Activated CD8-positive, alpha-beta T cell treated with anti-CD3 and anti-CD28 coated beads for 36 hours (primary cell): ENCODE results near the gene BCL11B. TPM values are rescaled to one million over a fixed set of nuclear protein-coding genes. Genes with fewer than 3 reads are reported as not detected.

Experiments used
- ATAC-seq: fragments of 200-7000 bp; cut with Tn5 transposase; one replicate; pipeline ENCODE4 v1.10.0; 2021; ENCODE audit warnings: mild to moderate bottlenecking, moderate library complexity
- CTCF ChIA-PET: fragments of 350-600 bp; sonication (Branson Sonifier 250); formaldehyde crosslinking; loops from one replicate; lab custom pipeline; 2021; ENCODE audit warnings: antibody characterized with exemption; lab: Charles Lee
- POLR2A ChIA-PET: fragments of 350-600 bp; sonication (Branson Sonifier 250); formaldehyde crosslinking; loops from one replicate; lab custom pipeline; 2021; ENCODE audit warnings: antibody characterized with exemption; lab: Charles Lee
- DNase-seq: peaks from one replicate; pipeline ENCODE4 v3.0.0-alpha.2; 2020
- H3K27ac Mint-ChIP-seq: one replicate; pipeline ENCODE4 v1.8.0; 2021; ENCODE audit warnings: mild to moderate bottlenecking, mixed read lengths
- H3K27me3 Mint-ChIP-seq: one replicate; pipeline ENCODE4 v1.8.0; 2021; ENCODE audit warnings: mixed read lengths
- H3K36me3 Mint-ChIP-seq: one replicate; pipeline ENCODE4 v1.8.0; 2021; ENCODE audit warnings: low read depth, mixed read lengths
- H3K4me1 Mint-ChIP-seq: one replicate; pipeline ENCODE4 v1.8.0; 2021; ENCODE audit warnings: low read depth, mixed read lengths
- H3K4me3 Mint-ChIP-seq: one replicate; pipeline ENCODE4 v1.8.0; 2021; ENCODE audit warnings: mild to moderate bottlenecking, moderate library complexity, mixed read lengths
- H3K9me3 Mint-ChIP-seq: one replicate; pipeline ENCODE4 v1.8.0; 2021; ENCODE audit warnings: mixed read lengths
- intact Hi-C: fragments of 100-400 bp; cut with micrococcal nuclease; formaldehyde crosslinking; loops from one replicate; pipeline ENCODE4 v1.10.0; 2022
- total RNA-seq, 2 experiments: library from RNA; stranded (reverse); gene quantifications; one replicate each; pipeline ENCODE4 v1.2.3, GENCODE V29; 2021
- TF ChIP-seq, protein P1 (sequence below): fragments of 200-600 bp; IDR thresholded peaks from one replicate; pipeline ENCODE4 v1.8.0; 2022; ENCODE audit warnings: antibody characterized with exemption, mild to moderate bottlenecking

The BCL11B gene
- total RNA-seq, 2 experiments from 2014 or later = 48.5 to 53.0 TPM

DNA sequence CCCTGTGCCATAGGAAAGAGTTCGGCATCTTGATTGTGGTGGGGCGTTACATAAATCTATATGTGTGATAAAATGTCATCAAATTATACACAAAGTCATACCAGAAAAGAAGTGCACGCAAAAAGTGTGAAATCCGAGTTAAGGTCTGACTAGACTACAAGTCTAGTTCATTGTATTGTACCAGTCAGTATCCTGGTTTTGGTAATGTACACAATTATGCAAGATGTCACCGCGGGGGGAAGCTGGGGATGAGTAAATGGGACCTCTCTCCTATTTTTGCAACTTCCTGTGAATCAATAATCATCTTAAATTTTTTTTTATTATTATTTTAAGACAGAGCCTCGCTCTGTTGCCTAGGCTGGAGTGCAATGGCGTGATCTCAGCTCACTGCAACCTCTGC, 43.2 kb upstream of the BCL11B start:
- DNase-seq (peak; percentile 38), ATAC-seq (peak; percentile 22)
- no peak overlapping the region for H3K4me3 Mint-ChIP-seq
- CTCF ChIA-PET = interaction anchor here (1.3 to 1.8 kb wide), 2 partner anchors 78 to 101 kb away, joined by 5 to 6 read pairs; no protein-coding TSS in a partner anchor
- TF ChIP-seq, protein P1, sequence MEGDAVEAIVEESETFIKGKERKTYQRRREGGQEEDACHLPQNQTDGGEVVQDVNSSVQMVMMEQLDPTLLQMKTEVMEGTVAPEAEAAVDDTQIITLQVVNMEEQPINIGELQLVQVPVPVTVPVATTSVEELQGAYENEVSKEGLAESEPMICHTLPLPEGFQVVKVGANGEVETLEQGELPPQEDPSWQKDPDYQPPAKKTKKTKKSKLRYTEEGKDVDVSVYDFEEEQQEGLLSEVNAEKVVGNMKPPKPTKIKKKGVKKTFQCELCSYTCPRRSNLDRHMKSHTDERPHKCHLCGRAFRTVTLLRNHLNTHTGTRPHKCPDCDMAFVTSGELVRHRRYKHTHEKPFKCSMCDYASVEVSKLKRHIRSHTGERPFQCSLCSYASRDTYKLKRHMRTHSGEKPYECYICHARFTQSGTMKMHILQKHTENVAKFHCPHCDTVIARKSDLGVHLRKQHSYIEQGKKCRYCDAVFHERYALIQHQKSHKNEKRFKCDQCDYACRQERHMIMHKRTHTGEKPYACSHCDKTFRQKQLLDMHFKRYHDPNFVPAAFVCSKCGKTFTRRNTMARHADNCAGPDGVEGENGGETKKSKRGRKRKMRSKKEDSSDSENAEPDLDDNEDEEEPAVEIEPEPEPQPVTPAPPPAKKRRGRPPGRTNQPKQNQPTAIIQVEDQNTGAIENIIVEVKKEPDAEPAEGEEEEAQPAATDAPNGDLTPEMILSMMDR = no peak
- H3K4me1 Mint-ChIP-seq = peaks cover 5% of the 10 kb centered on the region
- H3K9me3 Mint-ChIP-seq = peaks cover 5% of the 10 kb centered on the region
- H3K27me3 Mint-ChIP-seq = no peaks in the 10 kb centered on the region
- no peaks in the 10 kb centered on the region for H3K36me3 Mint-ChIP-seq
- POLR2A ChIA-PET = interaction anchor here (1.0 kb wide), 1 partner anchor 1558 kb away, joined by 3 read pairs; no protein-coding TSS in a partner anchor
- intact Hi-C loops = no loop called here
- no peak overlapping the region for H3K27ac Mint-ChIP-seq

DNA sequence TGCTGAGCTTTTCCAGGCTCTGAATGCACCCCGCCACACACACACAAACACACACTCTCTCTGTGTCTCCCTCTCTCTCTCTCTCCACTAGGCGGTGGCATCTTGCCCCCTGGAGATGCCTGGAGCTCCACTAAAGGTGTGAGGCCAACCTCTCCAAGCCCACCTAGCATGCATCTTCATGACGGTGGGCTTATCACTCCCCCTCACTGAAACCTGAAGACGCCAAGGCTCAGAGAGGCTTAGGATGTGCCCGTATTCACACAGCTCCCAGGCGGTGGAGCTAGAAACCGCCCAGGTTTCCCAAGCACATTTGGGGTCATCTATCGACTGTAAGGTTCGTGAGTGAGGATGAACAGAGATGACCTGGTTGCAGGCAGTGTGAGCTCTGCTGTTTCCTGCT, 42.6 kb upstream of the BCL11B start:
- ChIA-PET CTCF (interaction anchor here (1.3 to 1.8 kb wide), 3 partner anchors 28 to 101 kb away, joined by 3 to 6 read pairs (median 5); no protein-coding TSS in a partner anchor), POLR2A (no interaction called here)
- Mint-ChIP-seq H3K27me3 (no peaks in the 10 kb centered on the region), H3K4me1 (peaks cover under 1% of the 10 kb centered on the region), H3K27ac (no peak overlapping the region), H3K36me3 (no peaks in the 10 kb centered on the region), H3K4me3 (no peak overlapping the region), H3K9me3 (peaks cover 6% of the 10 kb centered on the region)
- TF ChIP-seq, protein P1 = no peak
- no peak for DNase-seq
- intact Hi-C loops = no loop called here
- ATAC-seq = no peak

DNA sequence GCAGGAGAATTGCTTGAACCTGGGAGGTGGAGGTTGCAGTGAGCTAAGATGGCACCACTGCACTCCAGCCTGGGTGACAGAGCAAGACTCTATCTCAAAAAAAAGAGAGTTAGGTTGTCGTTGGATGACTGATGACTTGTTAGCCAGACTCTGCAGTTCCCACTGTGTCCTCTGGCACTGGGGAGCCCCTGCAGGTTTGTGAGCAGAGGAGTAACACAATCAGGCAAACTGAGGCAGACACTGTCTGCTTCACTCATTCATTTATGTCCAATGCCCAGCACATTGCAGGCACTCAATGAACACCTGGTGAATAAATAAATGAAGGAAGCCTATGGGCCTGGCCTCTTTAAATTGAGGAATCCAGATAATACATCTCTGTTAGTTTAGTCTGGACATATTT, 41.2 kb upstream of the BCL11B start:
- ChIA-PET CTCF (interaction anchor here (1.3 kb wide), 1 partner anchor 26 kb away, joined by 3 read pairs; no protein-coding TSS in a partner anchor), POLR2A (no interaction called here)
- peaks cover 6% of the 10 kb centered on the region for H3K9me3 Mint-ChIP-seq

DNA sequence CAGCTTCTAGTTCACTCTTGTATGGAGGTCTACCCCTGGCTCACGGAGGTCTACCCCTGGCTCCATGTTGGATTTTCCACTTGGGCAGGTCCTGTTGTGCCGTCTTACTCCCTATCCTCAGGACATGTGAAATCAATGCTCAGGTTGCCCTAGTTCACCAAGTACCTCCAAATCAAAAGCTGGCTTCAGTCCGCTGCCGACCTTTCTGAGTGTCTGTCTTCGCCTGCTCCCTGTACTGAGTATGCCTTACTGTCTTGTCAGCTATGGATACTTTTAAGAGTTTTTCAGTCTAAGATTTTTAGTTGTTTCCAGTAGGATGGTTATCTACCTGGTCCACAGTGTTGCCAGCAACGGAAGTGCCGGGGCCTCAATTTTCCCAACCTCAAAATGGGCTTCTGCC, 40.1 kb upstream of the BCL11B start:
- intact Hi-C loops = no loop called here
- TF ChIP-seq, protein P1 = no peak
- POLR2A ChIA-PET = no interaction called here

More for the DNA sequence above, 41.2 kb upstream of the BCL11B start:
- ATAC-seq = no peak
- Mint-ChIP-seq H3K27me3 (no peaks in the 10 kb centered on the region), H3K27ac (no peak overlapping the region), H3K4me1 (no peaks in the 10 kb centered on the region), H3K4me3 (no peak overlapping the region), H3K36me3 (no peaks in the 10 kb centered on the region)
- intact Hi-C loops = no loop called here
- TF ChIP-seq, protein P1 = no peak
- no peak for DNase-seq

DNA sequence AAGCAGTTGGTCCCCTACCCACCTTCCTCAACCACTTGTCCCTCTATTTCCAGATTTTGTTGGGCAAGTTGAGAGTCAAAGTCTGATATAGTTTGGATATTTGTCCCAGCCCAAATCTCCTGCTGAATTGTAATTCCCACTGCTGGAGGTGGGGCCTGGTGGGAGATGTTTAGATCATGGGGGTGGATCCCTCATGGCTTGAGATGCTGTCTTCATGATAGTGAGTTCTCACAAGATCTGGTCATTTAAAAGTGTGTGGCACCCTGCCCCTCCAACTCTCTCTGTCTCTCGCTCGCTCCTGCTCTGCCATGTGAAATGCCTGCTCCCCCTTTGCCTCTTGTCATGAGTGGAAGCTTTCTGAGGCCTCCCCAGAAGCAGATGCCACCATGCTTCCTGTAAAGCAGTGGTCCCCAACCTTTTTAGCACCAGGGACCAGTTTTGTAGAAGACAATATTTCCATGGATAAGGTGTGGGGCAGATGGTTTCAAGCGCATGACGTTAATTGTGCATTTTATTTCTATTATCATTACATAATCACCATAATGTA, 37.3 kb upstream of the BCL11B start:
- no peaks in the 10 kb centered on the region for H3K4me1 Mint-ChIP-seq

More for the DNA sequence above, 40.1 kb upstream of the BCL11B start:
- Mint-ChIP-seq H3K36me3 (no peaks in the 10 kb centered on the region), H3K4me1 (no peaks in the 10 kb centered on the region), H3K9me3 (peaks cover 6% of the 10 kb centered on the region), H3K27ac (no peak overlapping the region), H3K27me3 (no peaks in the 10 kb centered on the region), H3K4me3 (no peak overlapping the region)
- CTCF ChIA-PET = interaction anchor here (1.1 to 1.6 kb wide), 2 partner anchors 8 to 34 kb away, joined by 3 to 9 read pairs; no protein-coding TSS in a partner anchor
- DNase-seq (no peak), ATAC-seq (no peak)

More for the DNA sequence above, 37.3 kb upstream of the BCL11B start:
- TF ChIP-seq, protein P1 = no peak
- DNase-seq (no peak), ATAC-seq (no peak)
- Mint-ChIP-seq H3K9me3 (peaks cover 6% of the 10 kb centered on the region), H3K27me3 (no peaks in the 10 kb centered on the region), H3K27ac (no peak overlapping the region), H3K36me3 (no peaks in the 10 kb centered on the region), H3K4me3 (no peak overlapping the region)
- intact Hi-C loops = no loop called here
- ChIA-PET CTCF (interaction anchor here (0.8 to 1.0 kb wide), 2 partner anchors 11 kb away, joined by 4 read pairs; no protein-coding TSS in a partner anchor), POLR2A (no interaction called here)
